Nephron progenitor cell (in vitro differentiated cells): ENCODE results near the gene SCFD1.

Experiments
- DNase-seq: peaks from one replicate; pipeline ENCODE4 v3.0.0; 2021
- H3K27ac Mint-ChIP-seq: 2 replicates; pipeline ENCODE4 v1.8.0; 2021; ENCODE audit warnings: mild to moderate bottlenecking, moderate library complexity, mixed read lengths
- H3K27me3 Mint-ChIP-seq: 2 replicates; pipeline ENCODE4 v1.8.0; 2021; ENCODE audit warnings: mild to moderate bottlenecking, low read depth, mixed read lengths; ENCODE audit not compliant: poor library complexity
- H3K36me3 Mint-ChIP-seq: 2 replicates; pipeline ENCODE4 v1.8.0; 2021; ENCODE audit warnings: low read depth, mixed read lengths
- H3K4me1 Mint-ChIP-seq: 2 replicates; pipeline ENCODE4 v1.8.0; 2021; ENCODE audit warnings: mixed read lengths
- H3K4me3 Mint-ChIP-seq: 2 replicates; pipeline ENCODE4 v1.8.0; 2021; ENCODE audit warnings: mild to moderate bottlenecking, moderate library complexity, mixed read lengths
- H3K9me3 Mint-ChIP-seq: 2 replicates; pipeline ENCODE4 v1.8.0; 2021; ENCODE audit warnings: mild to moderate bottlenecking, moderate library complexity, mixed read lengths
- CTCF ChIP-seq: fragments of 200-600 bp; sonication (generic); IDR thresholded peaks from 2 replicates; pipeline ENCODE4 v1.5.0; 2021; ENCODE audit warnings: antibody characterized with exemption

Gene SCFD1

GRCh38 chr14:30754778-30755177 is 132.7 kb downstream of the SCFD1 start:
- no peak overlapping the region for H3K4me3 Mint-ChIP-seq
- no peak overlapping the region for H3K27ac Mint-ChIP-seq
- no peaks in the 10 kb centered on the region for H3K36me3 Mint-ChIP-seq
- H3K27me3 Mint-ChIP-seq = no peaks in the 10 kb centered on the region
- no peak for TF ChIP-seq CTCF
- no peaks in the 10 kb centered on the region for H3K4me1 Mint-ChIP-seq
- H3K9me3 Mint-ChIP-seq = no peaks in the 10 kb centered on the region
- DNase-seq = no peak

GRCh38 chr14:30756594-30756993 is 134.5 kb downstream of the SCFD1 start:
- no peaks in the 10 kb centered on the region for H3K27me3 Mint-ChIP-seq
- no peak overlapping the region for H3K27ac Mint-ChIP-seq
- H3K4me3 Mint-ChIP-seq = no peak overlapping the region
- no peaks in the 10 kb centered on the region for H3K36me3 Mint-ChIP-seq
- TF ChIP-seq CTCF = no peak
- peaks cover 1% of the 10 kb centered on the region for H3K9me3 Mint-ChIP-seq
- DNase-seq = no peak
- no peaks in the 10 kb centered on the region for H3K4me1 Mint-ChIP-seq

- Mint-ChIP-seq H3K9me3 (peaks cover 6% of the 10 kb centered on the region), H3K27ac (no peak overlapping the region), H3K4me1 (no peaks in the 10 kb centered on the region), H3K36me3 (no peaks in the 10 kb centered on the region), H3K4me3 (no peak overlapping the region), H3K27me3 (no peaks in the 10 kb centered on the region)
- DNase-seq = no peak
- no peak for TF ChIP-seq CTCF
Observed at GRCh38 chr14:30757082-30757481, 135.0 kb downstream of the SCFD1 start.

GRCh38 chr14:30759172-30760125 is 137.3 kb downstream of the SCFD1 start:
- no peak overlapping the region for H3K4me3 Mint-ChIP-seq
- no peak for DNase-seq
- H3K4me1 Mint-ChIP-seq = no peaks in the 10 kb centered on the region
- H3K27me3 Mint-ChIP-seq = peaks cover 3% of the 10 kb centered on the region
- TF ChIP-seq CTCF = no peak
- H3K9me3 Mint-ChIP-seq = peaks cover 29% of the 10 kb centered on the region
- peaks cover 9% of the 10 kb centered on the region for H3K36me3 Mint-ChIP-seq
- no peak overlapping the region for H3K27ac Mint-ChIP-seq

GRCh38 chr14:30763891-30764290 is 141.8 kb downstream of the SCFD1 start:
- Mint-ChIP-seq H3K4me1 (no peaks in the 10 kb centered on the region), H3K27ac (no peak overlapping the region), H3K36me3 (peaks cover 9% of the 10 kb centered on the region), H3K9me3 (peaks cover 32% of the 10 kb centered on the region), H3K4me3 (no peak overlapping the region), H3K27me3 (peaks cover 3% of the 10 kb centered on the region)
- TF ChIP-seq CTCF = no peak
- DNase-seq = no peak

- no peak overlapping the region for H3K27ac Mint-ChIP-seq
- H3K36me3 Mint-ChIP-seq = peaks cover 9% of the 10 kb centered on the region
- peaks cover 21% of the 10 kb centered on the region for H3K9me3 Mint-ChIP-seq
- H3K4me3 Mint-ChIP-seq = no peak overlapping the region
- H3K4me1 Mint-ChIP-seq = peaks cover 5% of the 10 kb centered on the region
- no peak for DNase-seq
- no peak for TF ChIP-seq CTCF
- peaks cover 10% of the 10 kb centered on the region for H3K27me3 Mint-ChIP-seq
Observed at GRCh38 chr14:30767624-30768023, 145.5 kb downstream of the SCFD1 start.
